GM12864 (cell line): ENCODE measurements around the gene STK11IP.

ENCODE experiments used
- DNase-seq: peaks from one replicate; pipeline ENCODE4 v3.0.0-alpha.2; 2011; ENCODE audit warnings: low read depth
- H3K4me3 ChIP-seq: 2 replicates; pipeline ENCODE4 v1.5.1; 2011; ENCODE audit warnings: mild to moderate bottlenecking, low read depth, low read length, control low read depth
- CTCF ChIP-seq: IDR thresholded peaks from 2 replicates; pipeline ENCODE4 v1.5.1; 2011; ENCODE audit warnings: low read depth, mild to moderate bottlenecking, moderate library complexity, low read length, control low read depth, inconsistent platforms; ENCODE audit errors: missing control alignments

The STK11IP gene

GRCh38 chr2:219563271-219563928 lies 34.3 kb upstream of the STK11IP start:
- no peak for TF ChIP-seq CTCF
- no peak overlapping the region for H3K4me3 ChIP-seq
- DNase-seq: no peak

GRCh38 chr2:219565130-219566080 lies 32.3 kb upstream of the STK11IP start:
- H3K4me3 ChIP-seq: no peak overlapping the region
- no peak for DNase-seq
- TF ChIP-seq CTCF: no peak

GRCh38 chr2:219566640-219567039 lies 31.0 kb upstream of the STK11IP start:
- TF ChIP-seq CTCF: no peak
- H3K4me3 ChIP-seq: no peak overlapping the region
- no peak for DNase-seq

GRCh38 chr2:219567131-219567530 lies 30.5 kb upstream of the STK11IP start:
- H3K4me3 ChIP-seq: no peak overlapping the region
- TF ChIP-seq CTCF: no peak
- no peak for DNase-seq

- no peak for DNase-seq
- H3K4me3 ChIP-seq: no peak overlapping the region
- TF ChIP-seq CTCF: no peak
Measured at GRCh38 chr2:219567791-219568361, 29.8 kb upstream of the STK11IP start.

GRCh38 chr2:219569041-219569440 lies 28.6 kb upstream of the STK11IP start:
- no peak for TF ChIP-seq CTCF
- no peak for DNase-seq
- H3K4me3 ChIP-seq: no peak overlapping the region
